H7 (cell line): Measurements from ENCODE around the gene COA5. TPM values are rescaled to one million over a fixed set of nuclear protein-coding genes. Genes with fewer than 3 reads are reported as not detected.

Source experiments
- DNase-seq: peaks from one replicate; pipeline ENCODE4 v3.0.0; 2012
- H3K27me3 ChIP-seq: 2 replicates; pipeline ENCODE4 v1.6.0; 2011; ENCODE audit warnings: mild to moderate bottlenecking, low read length; ENCODE audit not compliant: control insufficient read depth, insufficient read depth
- H3K36me3 ChIP-seq: replicated peaks from 2 replicates; pipeline ENCODE4 v1.5.1; 2011; ENCODE audit warnings: low read length; ENCODE audit not compliant: control insufficient read depth, insufficient read depth
- H3K4me3 ChIP-seq: 2 replicates; pipeline ENCODE4 v1.5.1; 2011; ENCODE audit warnings: low read depth, mild to moderate bottlenecking, control low read depth, low read length, moderate library complexity; ENCODE audit not compliant: insufficient read depth
- total RNA-seq: library from RNA; depleted of rRNA; stranded (reverse); fragments of >200 nt; shearing (Covaris generic); gene quantifications from 2 replicates; pipeline ENCODE4 v1.2.3, GENCODE V29; 2014

Gene COA5
- total RNA-seq, 1 experiment from 2014 or later, result 19.7 TPM

- no peak for DNase-seq
These were observed 36.5 kb downstream of the COA5 start for GRCh38 chr2:98571796-98572195.

GRCh38 chr2:98571121-98571701 lies 37.1 kb downstream of the COA5 start:
- H3K27me3 ChIP-seq, result no peaks in the 10 kb centered on the region
- DNase-seq, result no peak
- H3K36me3 ChIP-seq, result peaks cover 5% of the 10 kb centered on the region
- no peak overlapping the region for H3K4me3 ChIP-seq

More at GRCh38 chr2:98571796-98572195, 36.5 kb downstream of the COA5 start:
- H3K27me3 ChIP-seq, result no peaks in the 10 kb centered on the region
- H3K4me3 ChIP-seq, result no peak overlapping the region
- peaks cover 5% of the 10 kb centered on the region for H3K36me3 ChIP-seq

- H3K36me3 ChIP-seq, result peaks cover 5% of the 10 kb centered on the region
- no peak overlapping the region for H3K4me3 ChIP-seq
- no peaks in the 10 kb centered on the region for H3K27me3 ChIP-seq
- no peak for DNase-seq
These were observed 38.0 kb downstream of the COA5 start for GRCh38 chr2:98570356-98570755.

GRCh38 chr2:98569915-98570314 lies 38.4 kb downstream of the COA5 start:
- Histone ChIP-seq H3K27me3 (no peaks in the 10 kb centered on the region), H3K4me3 (no peak overlapping the region), H3K36me3 (peaks cover 7% of the 10 kb centered on the region)
- no peak for DNase-seq

- Histone ChIP-seq H3K4me3 (no peak overlapping the region), H3K36me3 (peaks cover 10% of the 10 kb centered on the region), H3K27me3 (no peaks in the 10 kb centered on the region)
- DNase-seq, result peak; percentile 94
These were observed 39.0 kb downstream of the COA5 start for GRCh38 chr2:98569197-98569793.

GRCh38 chr2:98568161-98568956 lies 40.0 kb downstream of the COA5 start:
- H3K4me3 ChIP-seq, result no peak overlapping the region
- H3K27me3 ChIP-seq, result no peaks in the 10 kb centered on the region
- H3K36me3 ChIP-seq, result peaks cover 10% of the 10 kb centered on the region
- DNase-seq, result no peak

GRCh38 chr2:98565941-98566340 lies 42.4 kb downstream of the COA5 start:
- DNase-seq, result no peak
- Histone ChIP-seq H3K4me3 (no peak overlapping the region), H3K27me3 (no peaks in the 10 kb centered on the region), H3K36me3 (peaks cover 7% of the 10 kb centered on the region)

- Histone ChIP-seq H3K27me3 (no peaks in the 10 kb centered on the region), H3K36me3 (peaks cover 7% of the 10 kb centered on the region), H3K4me3 (no peak overlapping the region)
- DNase-seq, result no peak
These were observed 42.9 kb downstream of the COA5 start for GRCh38 chr2:98565286-98565860.

GRCh38 chr2:98564541-98565132 lies 43.7 kb downstream of the COA5 start:
- Histone ChIP-seq H3K36me3 (peaks cover 7% of the 10 kb centered on the region), H3K4me3 (no peak overlapping the region)

GRCh38 chr2:98563394-98563793 lies 44.9 kb downstream of the COA5 start:
- Histone ChIP-seq H3K4me3 (no peak overlapping the region), H3K36me3 (peaks cover 4% of the 10 kb centered on the region), H3K27me3 (no peaks in the 10 kb centered on the region)
- no peak for DNase-seq

More at GRCh38 chr2:98564541-98565132, 43.7 kb downstream of the COA5 start:
- H3K27me3 ChIP-seq, result no peaks in the 10 kb centered on the region
- no peak for DNase-seq

- H3K36me3 ChIP-seq, result peaks cover 4% of the 10 kb centered on the region
- H3K27me3 ChIP-seq, result no peaks in the 10 kb centered on the region
- no peak for DNase-seq
- H3K4me3 ChIP-seq, result no peak overlapping the region
These were observed 46.2 kb downstream of the COA5 start for GRCh38 chr2:98561902-98562695.

- H3K27me3 ChIP-seq, result no peaks in the 10 kb centered on the region
- peaks cover 4% of the 10 kb centered on the region for H3K36me3 ChIP-seq
- H3K4me3 ChIP-seq, result no peak overlapping the region
- no peak for DNase-seq
These were observed 47.3 kb downstream of the COA5 start for GRCh38 chr2:98561018-98561417.

- DNase-seq, result no peak
- no peaks in the 10 kb centered on the region for H3K27me3 ChIP-seq
These were observed 48.0 kb downstream of the COA5 start for GRCh38 chr2:98560256-98560771.

GRCh38 chr2:98559581-98559980 lies 48.7 kb downstream of the COA5 start:
- DNase-seq, result no peak
- Histone ChIP-seq H3K4me3 (no peak overlapping the region), H3K27me3 (no peaks in the 10 kb centered on the region), H3K36me3 (peaks cover 2% of the 10 kb centered on the region)

More at GRCh38 chr2:98560256-98560771, 48.0 kb downstream of the COA5 start:
- peaks cover 6% of the 10 kb centered on the region for H3K36me3 ChIP-seq
- H3K4me3 ChIP-seq, result no peak overlapping the region
